H1 (cell line): ENCODE measurements around the gene LENG1. TPM values are rescaled to one million over a fixed set of nuclear protein-coding genes. Genes with fewer than 3 reads are reported as not detected.

Experiments used
- CTCF ChIA-PET: fragments of 300-600 bp; sonication (Branson Sonifier 250); formaldehyde crosslinking; loops from one replicate; lab custom pipeline; 2021; ENCODE audit not compliant: partially characterized antibody; lab: Charles Lee
- POLR2A ChIA-PET: fragments of 300-600 bp; sonication (Branson Sonifier 250); formaldehyde crosslinking; loops from one replicate; lab custom pipeline; 2021; ENCODE audit warnings: inconsistent platforms; ENCODE audit not compliant: partially characterized antibody; lab: Charles Lee
- DNase-seq, 2 experiments: peaks; one replicate each; pipeline versions ENCODE4 v3.0.0 to v3.0.0-alpha.2; 2010 to 2022; ENCODE audit warnings: low spot score in 2 of 2, low read depth in 1 of 2, mixed read lengths in 1 of 2
- FAIRE-seq: peaks from 2 replicates; lab custom pipeline; 2011; peaks lifted over from hg19 to GRCh38; lab: Jason Lieb, UNC
- H2AFZ ChIP-seq: 2 replicates; pipeline ENCODE4 v1.8.1; 2012; ENCODE audit warnings: low read length, inconsistent platforms
- H2AK5ac ChIP-seq: 2 replicates; pipeline ENCODE4 v1.6.1; 2013; ENCODE audit warnings: low read depth, low read length
- H2BK120ac ChIP-seq: replicated peaks from 2 replicates; pipeline ENCODE3; 2013; ENCODE audit warnings: low read depth, low read length, inconsistent platforms
- H2BK12ac ChIP-seq: 2 replicates; pipeline ENCODE4 v1.6.1; 2013; ENCODE audit warnings: low read depth, low read length
- H2BK15ac ChIP-seq: 2 replicates; pipeline ENCODE4 v1.6.1; 2013; ENCODE audit warnings: low read length
- H2BK20ac ChIP-seq: 2 replicates; pipeline ENCODE4 v1.6.1; 2013; ENCODE audit warnings: low read length
- H2BK5ac ChIP-seq: 2 replicates; pipeline ENCODE4 v1.6.1; 2013; ENCODE audit warnings: low read depth, low read length
- H3K14ac ChIP-seq: 2 replicates; pipeline ENCODE4 v1.6.1; 2013; ENCODE audit warnings: inconsistent platforms; ENCODE audit not compliant: insufficient read length
- H3K18ac ChIP-seq: 2 replicates; pipeline ENCODE4 v1.6.1; 2013; ENCODE audit warnings: low read length; ENCODE audit errors: extremely low read depth
- H3K23ac ChIP-seq: 2 replicates; pipeline ENCODE4 v1.6.1; 2013; ENCODE audit warnings: inconsistent platforms; ENCODE audit not compliant: insufficient read length
- H3K23me2 ChIP-seq: 2 replicates; pipeline ENCODE4 v1.6.1; 2013; ENCODE audit warnings: low read depth, low read length
- H3K27ac ChIP-seq: 2 replicates; pipeline ENCODE4 v1.6.1; 2011; ENCODE audit warnings: low read depth, low read length, inconsistent platforms
- H3K27me3 ChIP-seq, 4 experiments: replicated peaks in 1 of 4; 1 replicate in 1 of 4; 2 replicates in 3 of 4; pipeline versions ENCODE4 v1.6.1 to v1.8.1; 2011 to 2013; ENCODE audit warnings: low read length in 3 of 4, mild to moderate bottlenecking in 3 of 4, inconsistent platforms in 2 of 4, mixed read lengths in 2 of 4, moderate library complexity in 1 of 4; ENCODE audit not compliant: control insufficient read depth in 3 of 4, insufficient read depth in 3 of 4; ENCODE audit errors: extremely low read depth in 1 of 4
- H3K36me3 ChIP-seq, 4 experiments: 2 replicates each; pipeline versions ENCODE4 v1.6.1 to v1.8.1; 2011 to 2013; ENCODE audit warnings: mild to moderate bottlenecking in 4 of 4, low read length in 3 of 4, moderate library complexity in 2 of 4, control low read depth in 1 of 4, inconsistent platforms in 1 of 4; ENCODE audit not compliant: insufficient read depth in 4 of 4, control insufficient read depth in 2 of 4
- H3K4ac ChIP-seq: replicated peaks from 2 replicates; pipeline ENCODE3; 2013; ENCODE audit warnings: low read length, low read depth, mixed read lengths, inconsistent platforms; ENCODE audit not compliant: insufficient read length
- H3K4me1 ChIP-seq, 4 experiments: replicated peaks in 1 of 4; 1 replicate in 1 of 4; 2 replicates in 3 of 4; pipeline versions ENCODE4 v1.6.1 to v1.8.1; 2011 to 2013; ENCODE audit warnings: low read length in 3 of 4, inconsistent platforms in 2 of 4, mixed read lengths in 1 of 4; ENCODE audit not compliant: insufficient read depth in 4 of 4, control insufficient read depth in 3 of 4
- H3K4me2 ChIP-seq, 2 experiments: 2 replicates each; pipeline versions ENCODE4 v1.6.1 to v1.8.1; 2011 to 2013; ENCODE audit warnings: low read depth in 2 of 2, low read length in 2 of 2, control low read depth in 1 of 2, inconsistent platforms in 1 of 2, mild to moderate bottlenecking in 1 of 2; ENCODE audit not compliant: insufficient read depth in 1 of 2
- H3K4me3 ChIP-seq, 4 experiments: fragments of 200-600, 300-600 bp in 1 of 4; sonication (generic), shearing (Covaris generic), sonication (Bioruptor Twin) in 1 of 4; 2 replicates each; pipeline versions ENCODE4 v1.5.1 to v1.8.1; 2011 to 2016; ENCODE audit warnings: low read length in 4 of 4, low read depth in 3 of 4, control low read depth in 2 of 4, inconsistent platforms in 2 of 4, mild to moderate bottlenecking in 2 of 4, mixed read lengths in 1 of 4, moderate library complexity in 1 of 4; ENCODE audit not compliant: insufficient read depth in 2 of 4; ENCODE audit errors: extremely low read depth in 1 of 4
- H3K56ac ChIP-seq: replicated peaks from 2 replicates; pipeline ENCODE3; 2013; ENCODE audit warnings: low read depth, mild to moderate bottlenecking, mixed read lengths, low read length, inconsistent platforms; ENCODE audit not compliant: insufficient read length
- H3K79me1 ChIP-seq: 2 replicates; pipeline ENCODE4 v1.6.1; 2013; ENCODE audit warnings: low read depth, low read length, control low read depth
- H3K79me2 ChIP-seq, 2 experiments: 2 replicates each; pipeline versions ENCODE4 v1.6.1 to v1.8.1; 2012 to 2013; ENCODE audit warnings: low read length in 2 of 2, mild to moderate bottlenecking in 2 of 2, inconsistent platforms in 1 of 2; ENCODE audit not compliant: insufficient read depth in 2 of 2, control insufficient read depth in 1 of 2
- H3K9ac ChIP-seq, 4 experiments: replicated peaks in 1 of 4; 1 replicate in 1 of 4; 2 replicates in 3 of 4; pipeline versions ENCODE4 v1.6.1 to v1.8.1; 2011 to 2013; ENCODE audit warnings: low read depth in 3 of 4, low read length in 3 of 4, control low read depth in 2 of 4, mild to moderate bottlenecking in 2 of 4, moderate library complexity in 2 of 4, inconsistent platforms in 1 of 4; ENCODE audit errors: extremely low read depth in 1 of 4
- H3K9me3 ChIP-seq, 2 experiments: 2 replicates each; pipeline versions ENCODE4 v1.6.1 to v1.8.1; 2012 to 2013; ENCODE audit warnings: mild to moderate bottlenecking in 2 of 2, moderate library complexity in 2 of 2, control low read depth in 1 of 2, inconsistent platforms in 1 of 2, low read depth in 1 of 2, low read length in 1 of 2, mixed read lengths in 1 of 2; ENCODE audit not compliant: insufficient read depth in 2 of 2
- H4K20me1 ChIP-seq, 2 experiments: replicated peaks in 1 of 2; 2 replicates each; pipeline versions ENCODE3 to v1.8.1; 2011 to 2013; ENCODE audit warnings: inconsistent platforms in 2 of 2, low read length in 2 of 2, mild to moderate bottlenecking in 1 of 2; ENCODE audit not compliant: insufficient read depth in 2 of 2, control insufficient read depth in 1 of 2
- H4K5ac ChIP-seq: 2 replicates; pipeline ENCODE4 v1.6.1; 2013; ENCODE audit warnings: low read length, low read depth, mixed read lengths, inconsistent platforms; ENCODE audit not compliant: insufficient read length
- H4K8ac ChIP-seq: 2 replicates; pipeline ENCODE4 v1.8.0; 2013; ENCODE audit warnings: mild to moderate bottlenecking, moderate library complexity, low read length, inconsistent platforms; ENCODE audit not compliant: insufficient read depth; ENCODE audit errors: extremely low read depth
- H4K91ac ChIP-seq: replicated peaks from 2 replicates; pipeline ENCODE3; 2013; ENCODE audit warnings: low read length, mixed read lengths, inconsistent platforms; ENCODE audit not compliant: insufficient read length
- CBX5 ChIP-seq: fragments of 300-800, 300-1000 bp; sonication (generic); IDR thresholded peaks from 2 replicates; pipeline ENCODE4 v1.7.1; 2016; ENCODE audit warnings: antibody characterized with exemption, low read length, low read depth
- CBX8 ChIP-seq: fragments of 300-800, 300-1000 bp; sonication (generic); IDR thresholded peaks from 2 replicates; pipeline ENCODE4 v1.7.1; 2016; ENCODE audit warnings: low read depth, low read length, borderline replicate concordance
- CREB1 ChIP-seq: IDR thresholded peaks from 2 replicates; pipeline ENCODE4 v1.6.1; 2012; ENCODE audit warnings: inconsistent platforms
- GTF2F1 ChIP-seq: IDR thresholded peaks from 2 replicates; pipeline ENCODE4 v1.6.1; 2012; ENCODE audit warnings: low read depth, low read length, improper control_type of control experiment, borderline replicate concordance
- JUN ChIP-seq: IDR thresholded peaks from 2 replicates; pipeline ENCODE4 v1.6.1; 2011; ENCODE audit warnings: low read depth, mild to moderate bottlenecking, improper control_type of control experiment, low read length
- JUND ChIP-seq: IDR thresholded peaks from 2 replicates; pipeline ENCODE4 v1.6.1; 2011; ENCODE audit warnings: mild to moderate bottlenecking, improper control_type of control experiment, low read length
- POLR2A ChIP-seq, 2 experiments: IDR thresholded peaks; 1 replicate in 1 of 2; 2 replicates in 1 of 2; pipeline ENCODE4 v1.6.1; 2011; ENCODE audit warnings: low read depth in 2 of 2, low read length in 2 of 2, mild to moderate bottlenecking in 2 of 2; ENCODE audit errors: control extremely low read depth in 1 of 2
- RBBP5 ChIP-seq: IDR thresholded peaks from 2 replicates; pipeline ENCODE4 v1.7.1; 2012; ENCODE audit warnings: low read depth, mild to moderate bottlenecking, inconsistent platforms, low read length, moderate library complexity, borderline replicate concordance
- SIN3A ChIP-seq, 2 experiments: IDR thresholded peaks in 1 of 2; conservative IDR thresholded peaks in 1 of 2; 2 replicates each; pipeline ENCODE4 v1.6.1; 2011 to 2012; ENCODE audit warnings: low read length in 2 of 2, improper control_type of control experiment in 1 of 2, low read depth in 1 of 2, mild to moderate bottlenecking in 1 of 2
- USF2 ChIP-seq: IDR thresholded peaks from 2 replicates; pipeline ENCODE4 v1.6.1; 2011; ENCODE audit warnings: low read length, improper control_type of control experiment
- YY1 ChIP-seq: IDR thresholded peaks from 2 replicates; pipeline ENCODE4 v1.6.1; 2011; ENCODE audit warnings: low read depth, mild to moderate bottlenecking, low read length
- ZNF274 ChIP-seq: IDR thresholded peaks from 2 replicates; pipeline ENCODE4 v1.7.0; 2012; ENCODE audit warnings: low read length, borderline replicate concordance; ENCODE audit errors: extremely low read depth
- WGBS, 2 experiments: shearing (Covaris generic) in 1 of 2; methylation state at CpG; one replicate each; pipeline versions ENCODE4 v1.1.6 to v1.1.7; 2013 to 2015; ENCODE audit warnings: low lambda C conversion rate in 2 of 2, mixed read lengths in 2 of 2, inconsistent platforms in 1 of 2, low coverage in 1 of 2, missing lambda C conversion rate in 1 of 2; ENCODE audit not compliant: insufficient replicate concordance in 2 of 2, insufficient coverage in 1 of 2, insufficient read length in 1 of 2; ENCODE audit errors: extremely low coverage in 1 of 2, missing lambda C conversion rate in 1 of 2; 5-methylcytosine and 5-hydroxymethylcytosine counted together
- polyA plus RNA-seq, 7 experiments: library from polyadenylated mRNA; depleted of rRNA in 3 of 7; stranded (reverse) in 5 of 7; unstranded in 2 of 7; fragments of >200 nt in 5 of 7; fragments of 200-250 nt in 2 of 7; gene quantifications; 1 replicate in 5 of 7; 2 replicates in 1 of 7; 4 replicates in 1 of 7; pipeline versions ENCODE4 v1.2.1 to v1.2.3, GENCODE V29; 2011 to 2013; ENCODE audit warnings: missing spikeins in 2 of 7, mixed read lengths in 2 of 7
- total RNA-seq: library from RNA; stranded (reverse); fragmentation: NEBNext Ultra II Directional; extraction: Animal tissue kit (Norgen Biotek cat#: 25700); gene quantifications from 2 replicates; pipeline ENCODE4 v1.2.1, GENCODE V29; 2021

The LENG1 gene
- total and polyA plus RNA-seq, 2 of the 8 experiments (the other 6 are each of a cell fraction or from before 2014, with no cell fraction given): 1.2 to 4.4 TPM

GRCh38 chr19:54149021-54149812 lies 10.3 kb downstream of the LENG1 start:
- H4K8ac ChIP-seq: no peak overlapping the region
- H3K4me3 ChIP-seq: no peak overlapping the region
- no peak overlapping the region for H3K27ac ChIP-seq
- H3K79me2 ChIP-seq: no peaks in the 10 kb centered on the region
- H3K4me2 ChIP-seq: no peak overlapping the region
- no peaks in the 10 kb centered on the region; the same call in 1 of the 2 replicates for H3K79me1 ChIP-seq
- H3K18ac ChIP-seq: no peak overlapping the region
- H3K27me3 ChIP-seq: no peaks in the 10 kb centered on the region
- H2BK5ac ChIP-seq: no peak overlapping the region
- no peaks in the 10 kb centered on the region for H3K4me1 ChIP-seq
- H3K4ac ChIP-seq: no peak overlapping the region
- H3K9ac ChIP-seq: no peak overlapping the region
- no peak overlapping the region for H2AFZ ChIP-seq
- no peak overlapping the region for H4K91ac ChIP-seq
- no peak overlapping the region for H4K5ac ChIP-seq
- no peak for DNase-seq
- no peak overlapping the region for H2AK5ac ChIP-seq
- no peak for FAIRE-seq
- H3K9me3 ChIP-seq: no peaks in the 10 kb centered on the region
- H3K14ac ChIP-seq: no peak overlapping the region
- ChIA-PET POLR2A (interaction anchor here (1.1 to 14.8 kb wide), 5 partner anchors 9 to 41 kb away, joined by 3 to 348 read pairs (median 5); partner anchors contain the start of genes CNOT3 and LENG1), CTCF (interaction anchor here (2.3 kb wide), 1 partner anchor 8 kb away, joined by 6 read pairs; no protein-coding TSS in a partner anchor)
- 94% methylated on average over 12 of the region's 12 CpGs; no CpG with 5 or more reads in 1 of the 2 experiments for WGBS, 2 experiments
- peaks cover 20 to 33% of the 10 kb centered on the region in 2 experiments for H4K20me1 ChIP-seq
- H2BK15ac ChIP-seq: no peak overlapping the region
- H3K36me3 ChIP-seq: peaks cover 49 to 94% (median 83%) of the 10 kb centered on the region in 4 experiments
- H2BK120ac ChIP-seq: no peak overlapping the region
- H3K23ac ChIP-seq: no peak overlapping the region
- no peak overlapping the region for H2BK12ac ChIP-seq
- no peaks in the 10 kb centered on the region for H3K23me2 ChIP-seq
- H2BK20ac ChIP-seq: no peak overlapping the region
- no peak overlapping the region for H3K56ac ChIP-seq
- TF ChIP-seq USF2: no peak
- no peak for TF ChIP-seq YY1
- TF ChIP-seq CREB1: no peak
- TF ChIP-seq RBBP5: no peak
- TF ChIP-seq CBX8: no peak
- TF ChIP-seq JUND: no peak
- TF ChIP-seq JUN: no peak
- no peak for TF ChIP-seq GTF2F1
- no peak for TF ChIP-seq CBX5
- no peak for TF ChIP-seq ZNF274
- no peak for TF ChIP-seq POLR2A (IDR thresholded peaks at IDR 0.05; ENCODE audit: control extremely low read depth in 1 of 2, low read depth in 2 of 2, low read length in 2 of 2)
- no peak for TF ChIP-seq SIN3A (conservative IDR thresholded peaks at IDR 0.05 in 1 of 2, IDR thresholded peaks at IDR 0.05 in 1 of 2; ENCODE audit: low read depth in 1 of 2, low read length in 2 of 2)
